Activated naive CD4-positive, alpha-beta T cell treated with anti-CD3 and anti-CD28 coated beads, Interleukin-2, amount 50 U/mL, for 24 hours (primary cell): ENCODE measurements around the gene NHSL1.

Experiments used
- H3K27ac Mint-ChIP-seq: one replicate; pipeline ENCODE4 v1.8.0; 2021; ENCODE audit warnings: mild to moderate bottlenecking, mixed read lengths
- H3K27me3 Mint-ChIP-seq: one replicate; pipeline ENCODE4 v1.8.0; 2021; ENCODE audit warnings: mixed read lengths
- H3K36me3 Mint-ChIP-seq: one replicate; pipeline ENCODE4 v1.8.0; 2021; ENCODE audit warnings: mixed read lengths
- H3K4me1 Mint-ChIP-seq: one replicate; pipeline ENCODE4 v1.8.0; 2021; ENCODE audit warnings: mixed read lengths
- H3K4me3 Mint-ChIP-seq: one replicate; pipeline ENCODE4 v1.8.0; 2021; ENCODE audit warnings: mild to moderate bottlenecking, mixed read lengths
- H3K9me3 Mint-ChIP-seq: one replicate; pipeline ENCODE4 v1.8.0; 2021; ENCODE audit warnings: mixed read lengths

The NHSL1 gene

GRCh38 chr6:138465007-138465645, 34.2 kb downstream of the NHSL1 start:
- Mint-ChIP-seq H3K4me1 (no peaks in the 10 kb centered on the region), H3K27ac (no peak overlapping the region), H3K9me3 (peaks cover 11% of the 10 kb centered on the region), H3K27me3 (no peaks in the 10 kb centered on the region), H3K36me3 (peaks cover 5% of the 10 kb centered on the region), H3K4me3 (no peak overlapping the region)

DNA sequence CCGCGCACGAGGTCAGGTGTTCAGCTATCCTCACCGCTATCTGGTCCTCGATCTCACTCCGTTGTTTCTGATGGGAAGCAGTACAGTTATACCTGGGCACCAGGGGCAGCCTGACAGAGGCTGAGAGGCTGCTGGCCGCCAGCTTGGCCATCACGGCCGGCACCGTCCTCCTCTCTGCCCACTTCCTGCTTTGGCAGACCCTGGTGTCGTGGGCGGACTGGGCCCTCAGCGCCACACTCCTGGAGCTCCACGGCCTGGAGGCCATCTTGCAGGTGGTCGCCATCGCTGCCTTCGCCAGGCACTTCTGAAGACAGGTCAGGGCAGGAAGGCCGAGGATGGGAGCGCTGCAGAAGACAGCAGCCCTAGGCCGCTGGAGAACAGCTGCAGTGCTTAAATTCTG, 35.2 kb downstream of the NHSL1 start:
- H3K27me3 Mint-ChIP-seq: no peaks in the 10 kb centered on the region
- no peak overlapping the region for H3K27ac Mint-ChIP-seq
- no peak overlapping the region for H3K4me3 Mint-ChIP-seq
- H3K36me3 Mint-ChIP-seq: peaks cover 5% of the 10 kb centered on the region
- H3K9me3 Mint-ChIP-seq: peaks cover 11% of the 10 kb centered on the region
- no peaks in the 10 kb centered on the region for H3K4me1 Mint-ChIP-seq

DNA sequence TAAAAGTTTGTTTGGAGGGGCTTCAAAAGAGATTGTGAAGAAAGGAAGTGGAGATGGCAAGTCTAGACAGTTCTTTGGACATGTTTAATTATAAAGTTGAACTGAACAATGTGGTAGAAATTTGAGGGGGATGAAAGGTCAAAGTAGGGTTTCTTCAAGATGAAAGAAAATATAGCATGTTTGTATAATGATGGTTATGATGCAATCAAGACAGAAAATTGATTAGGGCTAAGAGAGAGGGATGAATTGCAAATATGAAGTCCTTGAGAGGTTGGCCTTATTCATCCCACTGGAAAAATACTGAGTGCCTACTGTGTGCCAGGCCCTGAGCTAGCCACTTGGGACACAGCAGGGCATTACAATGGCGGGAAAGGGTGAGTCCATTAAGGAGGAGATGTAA, 37.6 kb downstream of the NHSL1 start:
- Mint-ChIP-seq H3K27ac (no peak overlapping the region), H3K4me1 (peaks cover 10% of the 10 kb centered on the region), H3K4me3 (no peak overlapping the region), H3K27me3 (no peaks in the 10 kb centered on the region), H3K9me3 (peaks cover 11% of the 10 kb centered on the region), H3K36me3 (peaks cover 5% of the 10 kb centered on the region)

DNA sequence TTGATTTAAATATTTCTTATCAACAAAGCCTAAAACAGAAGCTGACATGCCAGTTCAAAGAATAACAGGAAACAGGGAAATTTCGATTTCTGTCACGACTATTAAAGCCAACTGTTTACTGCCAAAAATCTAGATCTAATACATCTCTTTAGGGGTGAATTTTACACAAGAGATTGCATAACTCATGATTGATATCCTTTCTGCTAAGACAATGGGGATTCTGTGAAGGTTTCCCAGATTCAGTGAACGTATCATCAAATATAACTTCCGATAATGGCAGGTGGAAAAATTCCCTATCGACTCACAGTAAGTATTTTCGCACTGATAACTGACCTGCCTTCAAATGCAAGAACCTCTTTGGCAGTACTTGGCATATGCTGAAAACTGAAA, 42.9 kb downstream of the NHSL1 start:
- no peaks in the 10 kb centered on the region for H3K36me3 Mint-ChIP-seq
- peak overlapping the region; percentile 71 for H3K27ac Mint-ChIP-seq
- peaks cover 3% of the 10 kb centered on the region for H3K9me3 Mint-ChIP-seq
- H3K27me3 Mint-ChIP-seq: no peaks in the 10 kb centered on the region
- peaks cover 37% of the 10 kb centered on the region for H3K4me1 Mint-ChIP-seq
- peak overlapping the region; percentile 61 for H3K4me3 Mint-ChIP-seq

DNA sequence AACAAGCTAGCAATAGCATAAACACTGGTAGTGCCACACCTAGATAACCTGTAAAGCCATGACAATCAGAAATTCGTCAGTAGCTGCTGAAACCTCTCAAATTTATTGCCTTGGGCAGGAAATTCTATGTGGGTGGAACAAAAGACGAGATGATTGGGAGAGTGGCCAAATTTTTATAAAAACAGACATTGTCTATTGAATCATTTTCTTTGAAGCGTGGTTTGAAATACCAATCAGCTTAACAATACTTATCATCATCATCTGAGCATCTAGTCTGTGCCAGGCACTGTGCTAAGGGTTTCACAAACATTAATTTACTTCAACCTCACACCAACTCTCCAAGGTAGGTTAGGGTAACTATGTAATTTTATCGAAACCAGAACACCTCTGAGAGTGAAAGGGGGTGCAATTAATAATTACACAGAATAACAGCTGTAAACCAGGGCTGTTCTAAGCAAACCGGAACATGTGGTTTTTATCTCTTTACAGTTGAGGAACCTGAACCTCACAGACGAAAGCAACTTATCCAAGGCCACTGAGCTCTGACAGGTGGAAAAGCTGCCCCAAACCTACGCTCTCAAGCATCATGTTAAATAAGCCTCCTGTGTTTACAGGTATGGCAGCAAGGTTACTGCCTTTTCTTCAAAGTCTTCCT, 43.4 kb downstream of the NHSL1 start:
- H3K9me3 Mint-ChIP-seq: no peaks in the 10 kb centered on the region
- H3K27ac Mint-ChIP-seq: peak overlapping the region; percentile 71
- peak overlapping the region; percentile 61 for H3K4me3 Mint-ChIP-seq
- no peaks in the 10 kb centered on the region for H3K36me3 Mint-ChIP-seq
- peaks cover 37% of the 10 kb centered on the region for H3K4me1 Mint-ChIP-seq
- no peaks in the 10 kb centered on the region for H3K27me3 Mint-ChIP-seq

GRCh38 chr6:138454981-138455706, 44.1 kb downstream of the NHSL1 start:
- peak overlapping the region; percentile 61 for H3K4me3 Mint-ChIP-seq
- H3K9me3 Mint-ChIP-seq: no peaks in the 10 kb centered on the region
- H3K27me3 Mint-ChIP-seq: no peaks in the 10 kb centered on the region
- H3K36me3 Mint-ChIP-seq: no peaks in the 10 kb centered on the region
- peak overlapping the region; percentile 71 for H3K27ac Mint-ChIP-seq
- peaks cover 37% of the 10 kb centered on the region for H3K4me1 Mint-ChIP-seq

- Mint-ChIP-seq H3K27me3 (no peaks in the 10 kb centered on the region), H3K4me3 (no peak overlapping the region), H3K27ac (no peak overlapping the region), H3K36me3 (no peaks in the 10 kb centered on the region), H3K4me1 (peaks cover 21% of the 10 kb centered on the region), H3K9me3 (no peaks in the 10 kb centered on the region)
These were observed 48.3 kb downstream of the NHSL1 start for GRCh38 chr6:138451043-138451442.

GRCh38 chr6:138450445-138450844, 48.8 kb downstream of the NHSL1 start:
- Mint-ChIP-seq H3K9me3 (no peaks in the 10 kb centered on the region), H3K4me3 (no peak overlapping the region), H3K27me3 (no peaks in the 10 kb centered on the region), H3K36me3 (no peaks in the 10 kb centered on the region), H3K4me1 (peaks cover 15% of the 10 kb centered on the region), H3K27ac (no peak overlapping the region)

- H3K36me3 Mint-ChIP-seq: no peaks in the 10 kb centered on the region
- H3K9me3 Mint-ChIP-seq: no peaks in the 10 kb centered on the region
- no peak overlapping the region for H3K27ac Mint-ChIP-seq
- H3K4me3 Mint-ChIP-seq: no peak overlapping the region
- H3K4me1 Mint-ChIP-seq: no peaks in the 10 kb centered on the region
- H3K27me3 Mint-ChIP-seq: no peaks in the 10 kb centered on the region
These were observed 52.5 kb downstream of the NHSL1 start for GRCh38 chr6:138446821-138447220.

DNA sequence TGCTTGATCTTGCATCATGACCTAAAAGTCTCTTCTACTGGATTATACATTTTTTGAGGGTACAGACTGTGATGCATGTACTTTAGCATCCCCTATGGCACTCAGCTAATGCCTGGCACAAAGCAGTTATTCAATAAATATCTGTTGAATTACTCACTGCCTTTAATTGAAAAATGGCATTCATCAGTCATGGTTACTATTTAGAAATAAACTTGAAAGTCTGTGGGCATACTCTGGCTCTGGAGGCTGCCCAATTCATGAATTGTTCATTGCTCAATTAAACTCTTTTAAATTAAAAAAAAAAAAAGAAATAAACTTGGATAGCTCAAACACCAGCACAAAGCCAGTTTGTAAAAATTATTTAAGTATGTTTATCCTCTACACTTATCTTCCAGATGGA, 55.3 kb downstream of the NHSL1 start:
- Mint-ChIP-seq H3K27me3 (no peaks in the 10 kb centered on the region), H3K9me3 (no peaks in the 10 kb centered on the region), H3K4me1 (no peaks in the 10 kb centered on the region), H3K4me3 (no peak overlapping the region), H3K36me3 (no peaks in the 10 kb centered on the region), H3K27ac (no peak overlapping the region)

DNA sequence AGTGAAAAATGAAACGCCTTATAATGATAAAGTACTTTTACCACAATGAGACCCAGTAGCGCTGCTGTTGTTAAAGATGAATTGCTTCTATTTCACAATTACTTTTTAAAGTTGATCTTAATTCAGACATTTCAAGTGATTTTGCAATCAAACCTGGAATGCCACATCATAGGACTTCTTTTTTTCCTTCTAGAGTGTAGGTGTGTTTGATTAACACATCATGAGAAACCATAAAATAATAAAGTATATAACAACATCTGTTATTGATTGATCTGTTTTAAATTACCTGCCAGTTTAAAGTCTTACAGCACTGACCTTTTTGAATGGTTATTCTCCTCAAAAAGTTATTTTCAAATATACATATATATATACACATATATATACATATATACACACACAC, 56.6 kb downstream of the NHSL1 start:
- no peaks in the 10 kb centered on the region for H3K27me3 Mint-ChIP-seq
- H3K4me3 Mint-ChIP-seq: no peak overlapping the region
- H3K36me3 Mint-ChIP-seq: no peaks in the 10 kb centered on the region
- H3K4me1 Mint-ChIP-seq: no peaks in the 10 kb centered on the region
- H3K9me3 Mint-ChIP-seq: no peaks in the 10 kb centered on the region
- no peak overlapping the region for H3K27ac Mint-ChIP-seq

GRCh38 chr6:138441965-138442364, 57.3 kb downstream of the NHSL1 start:
- H3K27me3 Mint-ChIP-seq: no peaks in the 10 kb centered on the region
- H3K4me1 Mint-ChIP-seq: no peaks in the 10 kb centered on the region
- H3K27ac Mint-ChIP-seq: no peak overlapping the region
- no peaks in the 10 kb centered on the region for H3K9me3 Mint-ChIP-seq
- no peaks in the 10 kb centered on the region for H3K36me3 Mint-ChIP-seq
- no peak overlapping the region for H3K4me3 Mint-ChIP-seq

DNA sequence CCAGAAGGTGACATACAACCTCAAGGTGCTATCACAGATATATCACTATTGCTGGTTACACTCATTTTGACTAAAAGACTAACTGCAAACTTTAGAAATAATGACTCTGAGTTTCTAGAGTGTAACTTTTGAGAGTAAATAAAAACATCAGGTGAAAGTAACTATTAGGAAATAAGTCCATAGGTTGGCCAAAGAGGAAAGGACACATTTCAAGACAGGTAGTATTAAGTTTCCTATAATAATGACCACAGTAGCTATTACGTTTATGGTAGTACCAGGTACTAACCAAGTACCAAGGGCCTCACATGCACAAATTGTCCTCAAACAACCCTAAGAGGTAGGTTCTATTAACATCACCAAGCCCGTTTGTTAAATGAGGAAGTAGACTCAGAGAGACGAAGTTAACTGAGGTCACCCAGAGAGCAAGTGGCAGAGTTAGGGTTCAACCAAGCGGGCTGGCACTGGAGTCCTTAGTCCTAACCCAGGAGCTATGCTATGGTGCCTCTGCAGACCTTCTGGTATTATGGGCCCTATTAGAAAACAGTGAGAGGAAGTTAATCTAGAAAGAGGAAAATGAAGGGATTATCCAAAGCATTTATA, 58.4 kb downstream of the NHSL1 start:
- no peaks in the 10 kb centered on the region for H3K27me3 Mint-ChIP-seq
- H3K27ac Mint-ChIP-seq: no peak overlapping the region
- H3K4me1 Mint-ChIP-seq: no peaks in the 10 kb centered on the region
- no peaks in the 10 kb centered on the region for H3K9me3 Mint-ChIP-seq
- H3K4me3 Mint-ChIP-seq: no peak overlapping the region
- H3K36me3 Mint-ChIP-seq: no peaks in the 10 kb centered on the region

GRCh38 chr6:138440296-138440695, 59.0 kb downstream of the NHSL1 start:
- H3K4me1 Mint-ChIP-seq: no peaks in the 10 kb centered on the region
- H3K36me3 Mint-ChIP-seq: no peaks in the 10 kb centered on the region
- H3K4me3 Mint-ChIP-seq: no peak overlapping the region
- no peaks in the 10 kb centered on the region for H3K9me3 Mint-ChIP-seq
- no peaks in the 10 kb centered on the region for H3K27me3 Mint-ChIP-seq
- H3K27ac Mint-ChIP-seq: no peak overlapping the region

DNA sequence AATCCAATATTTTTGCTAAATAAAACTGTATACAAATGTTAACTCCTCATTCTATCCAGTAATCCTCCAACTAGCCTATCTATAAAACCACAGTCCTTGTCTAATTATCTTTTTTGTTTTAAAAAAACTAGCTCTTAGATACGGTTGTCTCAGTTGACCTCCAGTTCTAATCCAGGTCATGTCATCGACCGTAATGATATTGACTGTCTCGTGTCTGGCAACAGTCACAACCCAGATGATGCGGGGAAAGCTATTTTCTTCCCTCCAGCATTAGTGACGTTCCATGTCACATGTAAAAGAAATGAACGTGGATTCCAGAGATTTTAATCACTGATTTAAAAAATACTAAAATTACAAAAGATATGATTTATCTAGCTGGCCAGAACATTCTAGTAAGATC, 59.7 kb downstream of the NHSL1 start:
- Mint-ChIP-seq H3K27me3 (no peaks in the 10 kb centered on the region), H3K36me3 (no peaks in the 10 kb centered on the region), H3K4me3 (no peak overlapping the region), H3K4me1 (no peaks in the 10 kb centered on the region), H3K9me3 (no peaks in the 10 kb centered on the region), H3K27ac (no peak overlapping the region)

DNA sequence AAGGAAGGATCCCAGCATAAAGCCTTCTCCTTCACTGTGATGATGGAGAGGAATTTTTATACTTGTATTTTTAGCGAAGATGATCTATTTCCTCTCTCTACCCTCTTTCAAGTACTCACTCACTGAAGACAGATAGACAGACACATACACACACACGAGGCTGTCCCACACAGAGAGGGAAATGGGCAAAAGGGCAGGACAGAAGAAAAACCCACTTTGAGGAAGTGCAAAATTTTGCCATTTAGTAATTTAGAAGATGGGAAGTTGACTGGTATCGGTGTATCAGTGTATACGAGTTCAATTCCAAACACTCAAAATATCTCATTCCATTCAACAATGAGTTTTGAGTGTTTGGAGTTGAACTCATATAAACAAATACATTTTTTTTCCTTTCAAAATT, 64.4 kb downstream of the NHSL1 start:
- H3K4me1 Mint-ChIP-seq: no peaks in the 10 kb centered on the region
- no peak overlapping the region for H3K4me3 Mint-ChIP-seq
- H3K27me3 Mint-ChIP-seq: no peaks in the 10 kb centered on the region
- no peak overlapping the region for H3K27ac Mint-ChIP-seq
- no peaks in the 10 kb centered on the region for H3K36me3 Mint-ChIP-seq
- H3K9me3 Mint-ChIP-seq: no peaks in the 10 kb centered on the region
